Ascending aorta (tissue), 2 donors: Measurements from ENCODE around the gene ADD1. TPM values are rescaled to one million over a fixed set of nuclear protein-coding genes. Genes with fewer than 3 reads are reported as not detected.
"Not testable (repeated sequence)": the region's sequence is repeated elsewhere in the genome, so short reads cannot be mapped to it uniquely, and the experiment has no call there.

Source experiments
- DNase-seq, 2 donors: peaks; one replicate each; pipeline ENCODE4 v3.0.0-alpha.2; 2019; ENCODE audit warnings: low spot score in 2 of 2
- H3K27ac ChIP-seq, 2 donors: fragments of 200-600 bp; sonication (generic); one replicate each; pipeline ENCODE4 v1.5.1; 2016 to 2017; ENCODE audit warnings: mild to moderate bottlenecking in 1 of 2
- H3K27me3 ChIP-seq: fragments of 200-600 bp; sonication (generic); one replicate; pipeline ENCODE4 v1.5.1; 2017
- H3K36me3 ChIP-seq, 2 donors: fragments of 200-600 bp; sonication (generic); one replicate each; pipeline ENCODE4 v1.5.1; 2016
- H3K4me1 ChIP-seq, 2 donors: fragments of 200-600 bp; sonication (generic); one replicate each; pipeline ENCODE4 v1.5.1; 2016 to 2017; ENCODE audit warnings: mild to moderate bottlenecking in 1 of 2
- H3K4me3 ChIP-seq, 2 donors: fragments of 200-600 bp; sonication (generic); one replicate each; pipeline ENCODE4 v1.5.1; 2016 to 2017; ENCODE audit warnings: mild to moderate bottlenecking in 1 of 2
- H3K9me3 ChIP-seq, 2 donors: fragments of 200-600 bp; sonication (generic); one replicate each; pipeline ENCODE4 v1.5.1; 2016
- intact Hi-C: fragments of 100-400 bp; cut with DNase I; formaldehyde crosslinking; loops from one replicate; pipeline ENCODE4 v1.15.1; 2023
- total RNA-seq: library from RNA; depleted of rRNA; stranded (reverse); fragments of >200 nt; gene quantifications from one replicate; pipeline ENCODE4 v1.1.0, GENCODE V29; 2016
- TF ChIP-seq, protein P1 (sequence below), 3 experiments: fragments of 200-600 bp in 2 of 3; fragments of 450-650 bp in 1 of 3; sonication (generic) in 2 of 3; IDR thresholded peaks; one replicate each; pipeline ENCODE4 v1.5.1; 2016 to 2019; ENCODE audit warnings: antibody characterized with exemption in 3 of 3, mild to moderate bottlenecking in 1 of 3, moderate library complexity in 1 of 3

ADD1 gene
- total RNA-seq, 1 donor from 2014 or later, result 261 TPM

GRCh38 chr4:2942037-2942531 lies 98.4 kb downstream of the ADD1 start:
- DNase-seq, result no peak
- Histone ChIP-seq H3K9me3 (no peaks in the 10 kb centered on the region), H3K36me3 (peaks cover 78 to 97% of the 10 kb centered on the region in 2 donors), H3K27me3 (no peaks in the 10 kb centered on the region), H3K4me3 (no peak overlapping the region), H3K27ac (no peak overlapping the region), H3K4me1 (peaks cover 0 to 2% of the 10 kb centered on the region in 2 donors)
- TF ChIP-seq, protein P1, sequence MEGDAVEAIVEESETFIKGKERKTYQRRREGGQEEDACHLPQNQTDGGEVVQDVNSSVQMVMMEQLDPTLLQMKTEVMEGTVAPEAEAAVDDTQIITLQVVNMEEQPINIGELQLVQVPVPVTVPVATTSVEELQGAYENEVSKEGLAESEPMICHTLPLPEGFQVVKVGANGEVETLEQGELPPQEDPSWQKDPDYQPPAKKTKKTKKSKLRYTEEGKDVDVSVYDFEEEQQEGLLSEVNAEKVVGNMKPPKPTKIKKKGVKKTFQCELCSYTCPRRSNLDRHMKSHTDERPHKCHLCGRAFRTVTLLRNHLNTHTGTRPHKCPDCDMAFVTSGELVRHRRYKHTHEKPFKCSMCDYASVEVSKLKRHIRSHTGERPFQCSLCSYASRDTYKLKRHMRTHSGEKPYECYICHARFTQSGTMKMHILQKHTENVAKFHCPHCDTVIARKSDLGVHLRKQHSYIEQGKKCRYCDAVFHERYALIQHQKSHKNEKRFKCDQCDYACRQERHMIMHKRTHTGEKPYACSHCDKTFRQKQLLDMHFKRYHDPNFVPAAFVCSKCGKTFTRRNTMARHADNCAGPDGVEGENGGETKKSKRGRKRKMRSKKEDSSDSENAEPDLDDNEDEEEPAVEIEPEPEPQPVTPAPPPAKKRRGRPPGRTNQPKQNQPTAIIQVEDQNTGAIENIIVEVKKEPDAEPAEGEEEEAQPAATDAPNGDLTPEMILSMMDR (IDR thresholded peaks at IDR 0.05), result no peak
- intact Hi-C loops, result no loop called here

GRCh38 chr4:2942532-2943363 lies 99.1 kb downstream of the ADD1 start:
- no peaks in the 10 kb centered on the region for H3K27me3 ChIP-seq
- H3K27ac ChIP-seq, result no peak overlapping the region
- no peaks in the 10 kb centered on the region for H3K9me3 ChIP-seq
- H3K4me3 ChIP-seq, result no peak overlapping the region
- no peaks in the 10 kb centered on the region for H3K4me1 ChIP-seq
- intact Hi-C loops, result no loop called here
- TF ChIP-seq, protein P1 (IDR thresholded peaks at IDR 0.05), result no peak
- peak in 1 of 2 donors; percentile 55 for DNase-seq
- H3K36me3 ChIP-seq, result peaks cover 85 to 97% of the 10 kb centered on the region in 2 donors

- Histone ChIP-seq H3K27me3 (no peaks in the 10 kb centered on the region), H3K36me3 (peaks cover 87 to 98% of the 10 kb centered on the region in 2 donors), H3K4me1 (no peaks in the 10 kb centered on the region), H3K27ac (no peak overlapping the region), H3K4me3 (no peak overlapping the region), H3K9me3 (no peaks in the 10 kb centered on the region)
- intact Hi-C loops, result no loop called here
- TF ChIP-seq, protein P1 (IDR thresholded peaks at IDR 0.05), result no peak
- DNase-seq, result peak in 1 of 2 donors; percentile 54
Measured at GRCh38 chr4:2943364-2944090, 99.9 kb downstream of the ADD1 start.

DNA sequence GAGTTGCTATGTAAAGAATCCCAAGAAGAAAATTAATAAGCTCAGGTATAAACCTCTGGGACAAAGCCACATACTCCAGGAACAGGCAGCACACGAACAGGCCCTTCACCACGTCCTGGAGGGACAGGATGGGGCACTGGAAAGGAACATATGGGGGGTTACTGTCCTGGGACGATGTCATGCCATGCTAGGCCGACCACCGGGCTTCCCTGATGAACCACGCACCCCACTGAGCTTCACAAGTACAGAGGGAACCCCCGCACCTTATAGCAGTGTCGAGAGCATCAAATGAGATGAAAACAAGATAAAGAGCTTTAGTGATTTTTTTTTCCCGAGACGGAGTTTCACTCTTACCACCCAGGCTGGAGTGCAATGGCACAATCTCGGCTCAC lies 100.4 kb downstream of the ADD1 start:
- TF ChIP-seq, protein P1 (IDR thresholded peaks at IDR 0.05), result no peak
- peak in 1 of 2 donors; percentile 27 for DNase-seq
- Histone ChIP-seq H3K4me3 (no peak overlapping the region), H3K36me3 (peaks cover 87 to 98% of the 10 kb centered on the region in 2 donors), H3K27me3 (no peaks in the 10 kb centered on the region), H3K9me3 (no peaks in the 10 kb centered on the region), H3K4me1 (no peaks in the 10 kb centered on the region), H3K27ac (no peak overlapping the region)
- intact Hi-C loops, result no loop called here

GRCh38 chr4:2944586-2945526 lies 101.2 kb downstream of the ADD1 start:
- Histone ChIP-seq H3K4me3 (no peak overlapping the region), H3K27me3 (no peaks in the 10 kb centered on the region), H3K9me3 (no peaks in the 10 kb centered on the region), H3K4me1 (no peaks in the 10 kb centered on the region), H3K36me3 (peaks cover 85 to 98% of the 10 kb centered on the region in 2 donors), H3K27ac (no peak overlapping the region)
- DNase-seq, result peak in 1 of 2 donors; percentile 60
- intact Hi-C loops, result no loop called here
- TF ChIP-seq, protein P1 (IDR thresholded peaks at IDR 0.05), result no peak

- peak in 1 of 2 donors; percentile 48 for DNase-seq
- H3K4me1 ChIP-seq, H3K27me3 ChIP-seq, H3K9me3 ChIP-seq, H3K4me3 ChIP-seq, H3K27ac ChIP-seq, intact Hi-C loops: not testable (repeated sequence)
- H3K36me3 ChIP-seq, result peaks cover 87 to 98% of the 10 kb centered on the region in 2 donors
Measured at GRCh38 chr4:2945619-2946604, 102.3 kb downstream of the ADD1 start.
